Smooth muscle cell (in vitro differentiated cells): ENCODE data around the gene NR4A2. TPM values are rescaled to one million over a fixed set of nuclear protein-coding genes. Genes with fewer than 3 reads are reported as not detected.

Source experiments
- DNase-seq: peaks from one replicate; lab custom pipeline; 2025; ENCODE audit not compliant: unreplicated experiment; lab: John Stamatoyannopoulos, UW
- H2AFZ ChIP-seq: fragments of 200-600 bp; sonication (generic); 2 replicates; pipeline ENCODE4 v1.6.0; 2016; ENCODE audit warnings: antibody characterized with exemption, low read depth, mild to moderate bottlenecking
- H3F3A ChIP-seq: fragments of 200-600 bp; sonication (generic); 2 replicates; pipeline ENCODE4 v1.6.0; 2017; ENCODE audit warnings: antibody characterized with exemption, low read depth
- H3K27ac ChIP-seq: fragments of 200-600 bp; sonication (generic); 2 replicates; pipeline ENCODE4 v1.5.1; 2016; ENCODE audit warnings: low read depth, mild to moderate bottlenecking
- H3K27me3 ChIP-seq: fragments of 200-600 bp; sonication (generic); 2 replicates; pipeline ENCODE4 v1.6.1; 2016; ENCODE audit warnings: low read depth, mild to moderate bottlenecking
- H3K36me3 ChIP-seq: fragments of 200-600 bp; sonication (generic); 2 replicates; pipeline ENCODE4 v1.5.1; 2016; ENCODE audit warnings: low read depth
- H3K4me1 ChIP-seq: fragments of 200-600 bp; sonication (generic); 2 replicates; pipeline ENCODE4 v1.5.1; 2016; ENCODE audit warnings: low read depth
- H3K4me2 ChIP-seq: fragments of 200-600 bp; sonication (generic); 2 replicates; pipeline ENCODE4 v1.6.0; 2016; ENCODE audit warnings: mild to moderate bottlenecking
- H3K4me3 ChIP-seq: fragments of 200-600 bp; sonication (generic); 2 replicates; pipeline ENCODE4 v1.5.1; 2016; ENCODE audit warnings: mild to moderate bottlenecking
- H3K79me2 ChIP-seq: fragments of 200-600 bp; sonication (generic); 2 replicates; pipeline ENCODE4 v1.6.0; 2016; ENCODE audit warnings: low read depth, mild to moderate bottlenecking
- H3K9ac ChIP-seq: fragments of 200-600 bp; sonication (generic); 2 replicates; pipeline ENCODE4 v1.6.0; 2016; ENCODE audit warnings: low read depth
- H3K9me3 ChIP-seq: fragments of 200-600 bp; sonication (generic); replicated peaks from 2 replicates; pipeline ENCODE4 v1.5.1; 2016; ENCODE audit warnings: low read depth
- H4K20me1 ChIP-seq: fragments of 200-600 bp; sonication (generic); 2 replicates; pipeline ENCODE4 v1.6.0; 2016; ENCODE audit warnings: low read depth
- CTCF ChIP-seq: fragments of 200-600 bp; sonication (generic); IDR thresholded peaks from 2 replicates; pipeline ENCODE4 v1.5.1; 2017; ENCODE audit warnings: borderline replicate concordance, mild to moderate bottlenecking, antibody characterized with exemption; ENCODE audit not compliant: insufficient read depth, poor library complexity, severe bottlenecking
- WGBS: methylation state at CpG from one replicate; pipeline ENCODE4 v1.1.7; 2016; ENCODE audit warnings: low lambda C conversion rate; 5-methylcytosine and 5-hydroxymethylcytosine counted together
- polyA plus RNA-seq: library from polyadenylated mRNA; unstranded; fragments of >200 nt; fragmentation: Nextera tagmentation; extraction: Ambion mirVana; gene quantifications from 2 replicates; pipeline ENCODE4 v1.2.1, GENCODE V29; 2016
- total RNA-seq: library from RNA; depleted of rRNA; stranded (reverse); fragments of >200 nt; gene quantifications from 2 replicates; pipeline ENCODE4 v1.2.3, GENCODE V29; 2014

Gene NR4A2
- total and polyA plus RNA-seq, 2 experiments from 2014 or later = 6.7 to 14.5 TPM

GRCh38 chr2:156323754-156324153, 8.8 kb downstream of the NR4A2 start:
- Histone ChIP-seq H3K4me2 (no peak overlapping the region), H3K79me2 (no peaks in the 10 kb centered on the region), H2AFZ (no peak overlapping the region), H3K4me1 (peaks cover 9% of the 10 kb centered on the region), H3F3A (no peaks in the 10 kb centered on the region), H3K27ac (no peak overlapping the region), H3K27me3 (peaks cover 89% of the 10 kb centered on the region), H3K36me3 (no peaks in the 10 kb centered on the region), H3K4me3 (no peak overlapping the region), H3K9ac (no peak overlapping the region), H4K20me1 (no peaks in the 10 kb centered on the region), H3K9me3 (no peaks in the 10 kb centered on the region)
- no peak for TF ChIP-seq CTCF
- no peak for DNase-seq
- WGBS = 83% methylated on average over 2 of the region's 2 CpGs

DNA sequence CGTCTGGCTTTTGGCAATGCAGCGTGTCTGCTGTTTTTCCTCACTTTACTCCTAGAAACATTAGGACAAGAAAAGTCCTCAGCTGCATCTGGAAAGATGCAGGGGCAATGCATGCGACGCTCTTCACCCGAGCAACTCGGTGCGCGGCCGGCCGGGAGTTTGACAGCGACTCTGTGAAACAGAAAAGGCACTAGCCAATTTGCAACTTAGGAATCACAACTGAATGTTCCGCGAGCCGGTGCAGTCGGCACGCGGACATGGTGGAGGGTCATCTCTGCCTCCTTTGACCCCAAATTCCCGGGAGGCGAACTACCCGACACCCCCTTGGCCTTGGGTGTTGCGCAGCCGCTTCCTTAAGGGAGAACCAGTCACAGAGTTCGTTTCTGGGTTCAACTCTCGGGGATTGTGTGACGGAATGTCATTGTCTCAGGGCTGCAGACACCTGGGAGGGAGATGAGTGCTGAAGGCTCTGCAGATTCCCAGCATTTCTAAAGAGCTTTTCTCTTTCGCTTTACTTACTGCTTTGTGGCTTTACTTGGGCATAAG, 9.8 kb downstream of the NR4A2 start:
- H3K27me3 ChIP-seq = peaks cover 84% of the 10 kb centered on the region
- H3K9me3 ChIP-seq = no peaks in the 10 kb centered on the region
- DNase-seq = no peak
- TF ChIP-seq CTCF = no peak
- H2AFZ ChIP-seq = no peak overlapping the region
- H3K4me3 ChIP-seq = no peak overlapping the region
- H4K20me1 ChIP-seq = no peaks in the 10 kb centered on the region
- H3F3A ChIP-seq = no peaks in the 10 kb centered on the region
- H3K9ac ChIP-seq = no peak overlapping the region
- no peak overlapping the region for H3K27ac ChIP-seq
- H3K4me2 ChIP-seq = peak overlapping the region; percentile 81
- H3K36me3 ChIP-seq = no peaks in the 10 kb centered on the region
- H3K4me1 ChIP-seq = peaks cover 9% of the 10 kb centered on the region
- H3K79me2 ChIP-seq = no peaks in the 10 kb centered on the region
- WGBS = 41% methylated on average over 26 of the region's 26 CpGs

GRCh38 chr2:156322051-156322685, 10.4 kb downstream of the NR4A2 start:
- no peaks in the 10 kb centered on the region for H4K20me1 ChIP-seq

More at GRCh38 chr2:156322051-156322685, 10.4 kb downstream of the NR4A2 start:
- peaks cover 9% of the 10 kb centered on the region for H3K4me1 ChIP-seq
- TF ChIP-seq CTCF = no peak
- H3K9ac ChIP-seq = no peak overlapping the region
- no peak overlapping the region for H2AFZ ChIP-seq
- DNase-seq = no peak
- no peak overlapping the region for H3K27ac ChIP-seq
- H3K79me2 ChIP-seq = no peaks in the 10 kb centered on the region
- H3F3A ChIP-seq = no peaks in the 10 kb centered on the region
- peak overlapping the region; percentile 81 for H3K4me2 ChIP-seq
- no peak overlapping the region for H3K4me3 ChIP-seq
- WGBS = 51% methylated on average over 21 of the region's 21 CpGs
- H3K36me3 ChIP-seq = no peaks in the 10 kb centered on the region
- peaks cover 79% of the 10 kb centered on the region for H3K27me3 ChIP-seq
- no peaks in the 10 kb centered on the region for H3K9me3 ChIP-seq
